Ecto neural progenitor cell (in vitro differentiated cells): ENCODE data around the gene PSG1.
"Not testable (repeated sequence)": the region's sequence is repeated elsewhere in the genome, so short reads cannot be mapped to it uniquely, and the experiment has no call there.

Experiments
- DNase-seq: peaks from one replicate; pipeline ENCODE4 v3.0.0-alpha.2; 2018; ENCODE audit warnings: low spot score

PSG1 gene

GRCh38 chr19:42819960-42820650 is 59.4 kb downstream of the PSG1 start:
- not testable (repeated sequence) for DNase-seq

DNA sequence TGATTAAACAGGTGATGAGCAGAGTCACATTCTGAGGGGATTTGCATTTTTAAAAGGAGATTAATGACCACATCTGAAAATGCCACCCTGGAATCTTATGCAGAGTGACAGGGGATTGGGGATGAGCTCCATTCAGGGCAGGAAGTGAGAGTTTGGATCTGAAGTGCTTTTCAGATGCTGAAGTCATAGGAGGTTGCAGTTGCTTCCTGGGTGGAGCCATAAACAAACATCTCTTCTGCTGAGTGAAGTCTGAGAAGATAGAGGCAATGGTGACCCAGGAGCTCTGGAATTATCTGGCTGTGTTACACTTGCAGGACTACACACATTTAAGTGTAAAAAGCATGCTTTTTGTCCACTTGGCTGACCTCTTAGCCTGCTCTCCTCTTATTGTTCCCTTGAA is 62.6 kb downstream of the PSG1 start:
- no peak for DNase-seq
